Body of pancreas (tissue), 4 donors: ENCODE results near the gene TMEM119. TPM values are rescaled to one million over a fixed set of nuclear protein-coding genes. Genes with fewer than 3 reads are reported as not detected.

Source experiments
- ATAC-seq: fragments of 150-250 bp; one replicate; pipeline ENCODE4 v1.9.1; 2016
- DNase-seq, 4 donors: peaks; one replicate each; pipeline ENCODE4 v3.0.0-alpha.2; 2019
- H3K27ac ChIP-seq, 4 donors: fragments of 200-600 bp; sonication (generic); 1 replicate in 3 of 4; 2 replicates in 1 of 4; pipeline versions ENCODE4 v1.5.1 to v1.6.1; 2016 to 2019; ENCODE audit warnings: mild to moderate bottlenecking in 1 of 4, mixed read lengths in 1 of 4, moderate library complexity in 1 of 4
- H3K27me3 ChIP-seq, 2 donors: fragments of 200-600 bp; sonication (generic); one replicate each; pipeline ENCODE4 v1.6.0; 2016; ENCODE audit warnings: mild to moderate bottlenecking in 1 of 2
- H3K36me3 ChIP-seq, 2 donors: fragments of 200-600 bp; sonication (generic); replicated peaks in 1 of 2; 2 replicates each; pipeline ENCODE4 v1.5.1; 2016; ENCODE audit warnings: low read depth in 2 of 2; ENCODE audit not compliant: insufficient read depth in 1 of 2
- H3K4me1 ChIP-seq: fragments of 200-600 bp; sonication (generic); one replicate; pipeline ENCODE4 v1.6.0; 2016
- H3K4me3 ChIP-seq, 2 donors: fragments of 200-600 bp; sonication (generic); 1 replicate in 1 of 2; 2 replicates in 1 of 2; pipeline ENCODE4 v1.5.1; 2016 to 2019
- H3K9me3 ChIP-seq, 3 donors: fragments of 200-600 bp; sonication (generic); 1 replicate in 2 of 3; 2 replicates in 1 of 3; pipeline ENCODE4 v1.5.1; 2016
- CTCF ChIP-seq, 7 experiments: fragments of 450-650 bp in 4 of 7; fragments of 200-600 bp in 3 of 7; sonication (generic) in 3 of 7; IDR thresholded peaks; one replicate each; pipeline ENCODE4 v1.5.1; 2016 to 2019; ENCODE audit warnings: antibody characterized with exemption in 7 of 7
- POLR2A ChIP-seq, 3 donors: fragments of 450-650 bp; IDR thresholded peaks; one replicate each; pipeline ENCODE4 v1.6.1; 2016; ENCODE audit warnings: antibody characterized with exemption in 3 of 3, mild to moderate bottlenecking in 2 of 3
- WGBS, 2 donors: methylation state at CpG; one replicate each; pipeline ENCODE4 v1.1.5; 2017; 5-methylcytosine and 5-hydroxymethylcytosine counted together
- intact Hi-C: fragments of 100-400 bp; cut with DNase I; formaldehyde crosslinking; loops from one replicate; pipeline ENCODE4 v1.15.1; 2023
- microRNA-seq, 2 donors: library from miRNA; unstranded; fragments of <30 nt; microRNA quantifications; one replicate each; pipeline ENCODE4, GENCODE V29; 2016; ENCODE audit warnings: borderline number of aligned reads in 2 of 2, borderline replicate concordance in 2 of 2
- total RNA-seq, 2 donors: library from RNA; depleted of rRNA; stranded (reverse); fragments of >200 nt; gene quantifications; one replicate each; pipeline ENCODE4 v1.1.0, GENCODE V29; 2016

TMEM119 gene
- total RNA-seq, 2 donors from 2014 or later: 5.9 to 6.5 TPM

GRCh38 chr12:108548954-108549521 is 48.8 kb downstream of the TMEM119 start:
- ATAC-seq: no peak
- no peaks in the 10 kb centered on the region for H3K4me1 ChIP-seq
- no peak overlapping the region for H3K4me3 ChIP-seq
- DNase-seq: no peak
- intact Hi-C loops: no loop called here
- 63 to 70% methylated on average over 7 of the region's 7 CpGs for WGBS, 2 donors
- H3K9me3 ChIP-seq: no peaks in the 10 kb centered on the region
- TF ChIP-seq CTCF (IDR thresholded peaks at IDR 0.05): no peak
- no peak for TF ChIP-seq POLR2A (IDR thresholded peaks at IDR 0.05)
- H3K27ac ChIP-seq: no peak overlapping the region
- no peaks in the 10 kb centered on the region for H3K27me3 ChIP-seq
- peaks cover 0 to 20% of the 10 kb centered on the region in 2 donors for H3K36me3 ChIP-seq

GRCh38 chr12:108547686-108548085 is 50.2 kb downstream of the TMEM119 start:
- TF ChIP-seq POLR2A (IDR thresholded peaks at IDR 0.05) (no peak), CTCF (IDR thresholded peaks at IDR 0.05) (no peak)
- intact Hi-C loops: no loop called here
- no peak overlapping the region for H3K4me3 ChIP-seq
- no peaks in the 10 kb centered on the region for H3K27me3 ChIP-seq
- ATAC-seq (no peak), DNase-seq (no peak)
- H3K27ac ChIP-seq: no peak overlapping the region
- H3K4me1 ChIP-seq: no peaks in the 10 kb centered on the region
- H3K9me3 ChIP-seq: no peaks in the 10 kb centered on the region
- 67 to 84% methylated on average over 9 of the region's 9 CpGs for WGBS, 2 donors
- H3K36me3 ChIP-seq: peaks cover 0 to 23% of the 10 kb centered on the region in 2 donors

- Histone ChIP-seq H3K27me3 (no peaks in the 10 kb centered on the region), H3K4me3 (no peak overlapping the region), H3K4me1 (no peaks in the 10 kb centered on the region), H3K9me3 (no peaks in the 10 kb centered on the region), H3K27ac (no peak overlapping the region), H3K36me3 (peaks cover 0 to 20% of the 10 kb centered on the region in 2 donors)
- intact Hi-C loops: no loop called here
- DNase-seq (no peak), ATAC-seq (no peak)
- WGBS, 2 donors: 85 to 92% methylated on average over 3 of the region's 3 CpGs
- no peak for TF ChIP-seq CTCF (IDR thresholded peaks at IDR 0.05)
- no peak for TF ChIP-seq POLR2A (IDR thresholded peaks at IDR 0.05)
Observed at GRCh38 chr12:108543652-108544051, 54.2 kb downstream of the TMEM119 start.

GRCh38 chr12:108542320-108542719 is 55.6 kb downstream of the TMEM119 start:
- no peaks in the 10 kb centered on the region for H3K9me3 ChIP-seq
- H3K4me3 ChIP-seq: no peak overlapping the region
- H3K27me3 ChIP-seq: no peaks in the 10 kb centered on the region
- H3K36me3 ChIP-seq: peaks cover 10 to 19% of the 10 kb centered on the region in 2 donors
- TF ChIP-seq POLR2A (IDR thresholded peaks at IDR 0.05) (no peak), CTCF (IDR thresholded peaks at IDR 0.05) (no peak)
- intact Hi-C loops: no loop called here
- 89 to 94% methylated on average over 4 of the region's 4 CpGs for WGBS, 2 donors
- ATAC-seq (no peak), DNase-seq (no peak)
- no peaks in the 10 kb centered on the region for H3K4me1 ChIP-seq
- no peak overlapping the region for H3K27ac ChIP-seq

Small RNAs within 50 kb of the gene (microRNA-seq; reads per million reads assigned to microRNA genes)
- 0 reads per million in 2 donors for gene MIR4496

Other genes with a start within 250 kb of the TMEM119 start
- 10 to 100 TPM; 10.9 to 11.9 TPM for gene FICD, start 82.8 kb downstream of the TMEM119 start, total RNA-seq
- 10 to 100 TPM; 20.2 to 38.6 TPM for gene SART3, start 36.9 kb downstream of the TMEM119 start, total RNA-seq
- 100 to 1,000 TPM in 1 of 2 donors, 10 to 100 TPM in 1; 82.7 to 160 TPM for gene ISCU, start 35.5 kb downstream of the TMEM119 start, total RNA-seq
- 1 to 10 TPM in 1 of 2 donors, under 1 TPM in 1; 0.66 to 2.3 TPM for gene SELPLG, start 35.8 kb upstream of the TMEM119 start, total RNA-seq
- gene CORO1C, start 133.4 kb upstream of the TMEM119 start, total RNA-seq: 10 to 100 TPM; 26.7 to 27.4 TPM